GM12878 (cell line): ENCODE results near the gene ADSL. TPM values are rescaled to one million over a fixed set of nuclear protein-coding genes. Genes with fewer than 3 reads are reported as not detected.

Source experiments
- ATAC-seq: fragments of 200-7000 bp; cut with Tn5 transposase; 3 replicates; pipeline ENCODE4 v1.9.1; 2020; ENCODE audit warnings: mild to moderate bottlenecking, moderate library complexity
- BruUV-seq: library from RNA; stranded (reverse); fragments of 400-500 nt; replicated peaks from 2 replicates; lab custom pipeline; 2021; lab: Mats Ljungman, UMichigan
- CTCF ChIA-PET: fragments of 300-600 bp; sonication (Branson Sonifier 250); formaldehyde crosslinking; extraction: SDS; loops from one replicate; lab custom pipeline; 2021; ENCODE audit warnings: inconsistent platforms; lab: Yijun Ruan, JAX
- POLR2A ChIA-PET: fragments of 350-600 bp; formaldehyde crosslinking; extraction: SDS; loops from one replicate; lab custom pipeline; 2021; ENCODE audit warnings: inconsistent platforms; lab: Charles Lee
- RAD21 ChIA-PET: fragments of 300-600 bp; sonication (Branson Sonifier 250); formaldehyde crosslinking; loops from one replicate; lab custom pipeline; 2023; ENCODE audit warnings: antibody characterized with exemption; ENCODE audit not compliant: unreplicated experiment; lab: Charles Lee
- SMC1A ChIA-PET: fragments of 300-600 bp; sonication (Branson Sonifier 250); formaldehyde crosslinking; loops from one replicate; lab custom pipeline; 2023; ENCODE audit not compliant: unreplicated experiment, uncharacterized antibody; lab: Charles Lee
- DNase-seq: peaks from one replicate; pipeline ENCODE4 v3.0.0-alpha.2; 2011; ENCODE audit warnings: low read depth, low spot score
- FAIRE-seq: peaks from 3 replicates; lab custom pipeline; 2011; peaks lifted over from hg19 to GRCh38; lab: Jason Lieb, UNC
- H2AFZ ChIP-seq: 2 replicates; pipeline ENCODE4 v1.6.0; 2011; ENCODE audit warnings: low read depth, low read length, control low read depth; ENCODE audit not compliant: control insufficient read depth
- H3K27ac ChIP-seq: 2 replicates; pipeline ENCODE4 v1.5.1; 2011; ENCODE audit warnings: control low read depth; ENCODE audit not compliant: control insufficient read depth, insufficient read depth
- H3K27me3 ChIP-seq, 2 experiments: replicated peaks in 1 of 2; 2 replicates each; pipeline versions ENCODE4 v1.6.0 to v1.6.1; 2011; ENCODE audit warnings: low read length in 1 of 2; ENCODE audit not compliant: control insufficient read depth in 2 of 2, insufficient read depth in 2 of 2
- H3K36me3 ChIP-seq, 2 experiments: 2 replicates each; pipeline ENCODE4 v1.5.1; 2011; ENCODE audit warnings: low read length in 1 of 2; ENCODE audit not compliant: control insufficient read depth in 2 of 2, insufficient read depth in 2 of 2
- H3K4me1 ChIP-seq: 2 replicates; pipeline ENCODE4 v1.6.1; 2011; ENCODE audit warnings: mild to moderate bottlenecking, low read length, moderate library complexity, mixed read lengths; ENCODE audit not compliant: control insufficient read depth, insufficient read depth
- H3K4me2 ChIP-seq: 2 replicates; pipeline ENCODE4 v1.6.0; 2011; ENCODE audit warnings: control low read depth; ENCODE audit not compliant: control insufficient read depth, insufficient read depth
- H3K4me3 ChIP-seq: fragments of 200-600 bp; sonication (generic); 2 replicates; pipeline ENCODE4 v1.5.1; 2016
- H3K79me2 ChIP-seq: 2 replicates; pipeline ENCODE4 v1.6.0; 2011; ENCODE audit warnings: low read length; ENCODE audit not compliant: control insufficient read depth, insufficient read depth
- H3K9ac ChIP-seq: 2 replicates; pipeline ENCODE4 v1.8.0; 2011; ENCODE audit warnings: low read length, control low read depth, mixed read lengths; ENCODE audit not compliant: control insufficient read depth, insufficient read depth
- H3K9me3 ChIP-seq: replicated peaks from 3 replicates; pipeline ENCODE4 v1.5.1; 2011; ENCODE audit warnings: mild to moderate bottlenecking, low read length; ENCODE audit not compliant: control insufficient read depth, insufficient read depth
- H4K20me1 ChIP-seq: 2 replicates; pipeline ENCODE4 v1.6.0; 2011; ENCODE audit not compliant: control insufficient read depth, insufficient read depth
- CEBPB ChIP-seq, 2 experiments: fragments of 150-350 bp in 1 of 2; IDR thresholded peaks; 2 replicates each; pipeline ENCODE4 v1.6.1; 2012 to 2014; ENCODE audit warnings: low read depth in 2 of 2, low read length in 2 of 2, borderline replicate concordance in 1 of 2, inconsistent platforms in 1 of 2
- CHD4 ChIP-seq: fragments of 200-600 bp; sonication (generic); IDR thresholded peaks from 2 replicates; pipeline ENCODE4 v1.6.1; 2016; ENCODE audit warnings: mild to moderate bottlenecking
- CTCF ChIP-seq, 3 experiments: IDR thresholded peaks in 2 of 3; conservative IDR thresholded peaks in 1 of 3; 2 replicates each; pipeline ENCODE4 v1.5.1; 2011; ENCODE audit warnings: low read depth in 3 of 3, low read length in 3 of 3, mild to moderate bottlenecking in 3 of 3, control low read depth in 2 of 3, moderate library complexity in 2 of 3, inconsistent platforms in 1 of 3, mixed read lengths in 1 of 3; ENCODE audit not compliant: control insufficient read depth in 2 of 3, insufficient read depth in 1 of 3; ENCODE audit errors: extremely low read depth in 1 of 3
- EGR1 ChIP-seq, 2 experiments: IDR thresholded peaks; 1 replicate in 1 of 2; 2 replicates in 1 of 2; pipeline ENCODE4 v1.6.1; 2011 to 2012; ENCODE audit warnings: low read depth in 2 of 2, low read length in 2 of 2, borderline replicate concordance in 1 of 2, mild to moderate bottlenecking in 1 of 2, moderate library complexity in 1 of 2
- ESRRA ChIP-seq: IDR thresholded peaks from 2 replicates; pipeline ENCODE4 v1.6.1; 2012; ENCODE audit warnings: mild to moderate bottlenecking, low read length, improper control_type of control experiment
- ETV6 ChIP-seq, 2 experiments: fragments of 450-650 bp in 1 of 2; IDR thresholded peaks in 1 of 2; conservative IDR thresholded peaks in 1 of 2; 2 replicates each; pipeline ENCODE4 v1.6.1; 2014; ENCODE audit warnings: antibody characterized with exemption in 1 of 2, borderline replicate concordance in 1 of 2, low read depth in 1 of 2, mild to moderate bottlenecking in 1 of 2, moderate library complexity in 1 of 2
- PAX5 ChIP-seq: IDR thresholded peaks from 2 replicates; pipeline ENCODE4 v1.6.1; 2011; ENCODE audit warnings: low read depth, low read length, borderline replicate concordance
- PML ChIP-seq: IDR thresholded peaks from 2 replicates; pipeline ENCODE4 v1.6.1; 2012; ENCODE audit warnings: low read length, inconsistent platforms
- POLR2A ChIP-seq: IDR thresholded peaks from 2 replicates; pipeline ENCODE4 v1.6.1; 2011; ENCODE audit warnings: low read depth, mild to moderate bottlenecking, low read length
- POLR2AphosphoS2 ChIP-seq: IDR thresholded peaks from 2 replicates; pipeline ENCODE4 v1.6.1; 2011; ENCODE audit warnings: low read depth, mild to moderate bottlenecking, low read length, improper control_type of control experiment, moderate library complexity
- SREBF1 ChIP-seq: IDR thresholded peaks from 2 replicates; pipeline ENCODE4 v1.6.1; 2012; ENCODE audit warnings: mild to moderate bottlenecking, low read length
- STAT1 ChIP-seq: fragments of 450-650 bp; conservative IDR thresholded peaks from 2 replicates; pipeline ENCODE4 v1.6.1; 2014; ENCODE audit warnings: antibody characterized with exemption, mild to moderate bottlenecking
- WRNIP1 ChIP-seq: IDR thresholded peaks from 2 replicates; pipeline ENCODE4 v1.6.1; 2011; ENCODE audit warnings: low read depth, low read length, improper control_type of control experiment, borderline replicate concordance
- ZNF622 ChIP-seq: fragments of 450-650 bp; IDR thresholded peaks from 2 replicates; pipeline ENCODE4 v1.6.1; 2017; ENCODE audit warnings: mild to moderate bottlenecking, inconsistent platforms
- ZSCAN29 ChIP-seq: fragments of 450-650 bp; IDR thresholded peaks from 2 replicates; pipeline ENCODE4 v1.6.1; 2017; ENCODE audit warnings: mild to moderate bottlenecking, moderate library complexity
- WGBS: methylation state at CpG from one replicate; pipeline ENCODE4 v1.1.6; 2016; ENCODE audit warnings: low lambda C conversion rate; ENCODE audit not compliant: insufficient replicate concordance, insufficient coverage; ENCODE audit errors: missing lambda C conversion rate; 5-methylcytosine and 5-hydroxymethylcytosine counted together
- in situ Hi-C: fragments of 300-500 bp; cut with MboI; formaldehyde crosslinking; loops from 9 replicates; pipeline ENCODE4 v1.14.3; 2018; ENCODE audit warnings: mixed read lengths
- intact Hi-C: fragments of 100-400 bp; cut with micrococcal nuclease; formaldehyde crosslinking; loops from one replicate; pipeline ENCODE4 v1.14.2; 2022; ENCODE audit not compliant: unreplicated experiment
- polyA plus RNA-seq, 11 experiments: library from polyadenylated mRNA; depleted of rRNA in 4 of 11; unstranded in 6 of 11; stranded (reverse) in 5 of 11; fragments of >200 nt; fragmentation: Nextera tagmentation in 4 of 11; fragmentation: Illumina TruSeq in 1 of 11; extraction: Ambion mirVana in 4 of 11; extraction: Trizol in 1 of 11; gene quantifications; 1 replicate in 1 of 11; 2 replicates in 10 of 11; pipeline versions ENCODE4 v1.2.1 to v1.2.3, GENCODE V29; 2011 to 2016; ENCODE audit warnings: inconsistent platforms in 2 of 11, missing spikeins in 2 of 11, low read depth in 1 of 11
- total RNA-seq, 4 experiments: library from RNA; depleted of rRNA in 3 of 4; stranded (reverse); fragments of >200 nt in 3 of 4; fragmentation: Illumina TruSeq in 1 of 4; extraction: Trizol in 1 of 4; gene quantifications; 2 replicates each; pipeline versions ENCODE4 v1.2.1 to v1.2.3, GENCODE V29; 2013 to 2021

Gene ADSL
- total and polyA plus RNA-seq, 10 of the 15 experiments (the other 5 are each of a cell fraction or from before 2014, with no cell fraction given): 126 to 313 (median 143) TPM

GRCh38 chr22:40420341-40421081 lies 74.2 kb downstream of the ADSL start:
- in situ Hi-C loops: no loop called here
- Histone ChIP-seq H3K9ac (no peak overlapping the region), H3K36me3 (peaks cover 40 to 74% of the 10 kb centered on the region in 2 experiments; a peak in 3 of 4 replicates), H3K4me2 (no peak overlapping the region)
- DNase-seq: no peak
- WGBS: 87% methylated on average over 18 of the region's 18 CpGs
- TF ChIP-seq ZSCAN29: no peak
- TF ChIP-seq POLR2A: 0 out of 2 replicates have a peak, but pooled peaks have one; percentile 14
- TF ChIP-seq, all 136 proteins: peak for 1
- no peaks in the 10 kb centered on the region for H3K79me2 ChIP-seq
- no peak overlapping the region for H3K4me3 ChIP-seq
- intact Hi-C loops: no loop called here
- no peak overlapping the region for H3K27ac ChIP-seq
- no peak for ATAC-seq
- FAIRE-seq: no peak
- H3K27me3 ChIP-seq: no peaks in the 10 kb centered on the region
- H3K9me3 ChIP-seq: no peaks in the 10 kb centered on the region
- no peaks in the 10 kb centered on the region for H4K20me1 ChIP-seq
- ChIA-PET CTCF (no interaction called here), SMC1A (interaction anchor here (1.4 kb wide), 1 partner anchor 16 kb away, joined by 4 read pairs; no protein-coding TSS in a partner anchor), RAD21 (no interaction called here), POLR2A (no interaction called here)
- H2AFZ ChIP-seq: no peak overlapping the region
- peaks cover 12% of the 10 kb centered on the region for H3K4me1 ChIP-seq
- BruUV-seq: no TSS peak

- H3K4me1 ChIP-seq: peaks cover 7% of the 10 kb centered on the region
- no peaks in the 10 kb centered on the region for H3K9me3 ChIP-seq
- H3K9ac ChIP-seq: no peak overlapping the region
- H3K36me3 ChIP-seq: peaks cover 43 to 77% of the 10 kb centered on the region in 2 experiments; a peak in 3 of 4 replicates
- H3K27me3 ChIP-seq: no peaks in the 10 kb centered on the region
- POLR2A ChIA-PET: no interaction called here
- no peak for TF ChIP-seq POLR2AphosphoS2
- no peak for TF ChIP-seq EGR1 (IDR thresholded peaks at IDR 0.05; ENCODE audit: borderline replicate concordance in 1 of 2, low read depth in 2 of 2, low read length in 2 of 2)
- no peak for TF ChIP-seq PML
- no peak for TF ChIP-seq ETV6 (conservative IDR thresholded peaks at IDR 0.05 in 1 of 2, IDR thresholded peaks at IDR 0.05 in 1 of 2; ENCODE audit: borderline replicate concordance in 1 of 2, low read depth in 1 of 2)
- no peak for TF ChIP-seq STAT1
- TF ChIP-seq ZNF622: no peak
- no peak for TF ChIP-seq ESRRA
- TF ChIP-seq CTCF (IDR thresholded peaks at IDR 0.05 in 2 of 3, conservative IDR thresholded peaks at IDR 0.05 in 1 of 3; ENCODE audit: control insufficient read depth in 2 of 3, extremely low read depth in 1 of 3, insufficient read depth in 1 of 3, low read depth in 3 of 3, low read length in 3 of 3): no peak
- no peak for TF ChIP-seq WRNIP1
- no peak for TF ChIP-seq CEBPB (IDR thresholded peaks at IDR 0.05; ENCODE audit: borderline replicate concordance in 1 of 2, low read depth in 2 of 2, low read length in 2 of 2)
- no peak for TF ChIP-seq CHD4
- TF ChIP-seq PAX5: no peak
- no peak for TF ChIP-seq SREBF1
- TF ChIP-seq, all 136 proteins: peak for 0
- BruUV-seq: no TSS peak
- RAD21 ChIA-PET: no interaction called here
- 85% methylated on average over 4 of the region's 4 CpGs for WGBS
- ATAC-seq (no peak), DNase-seq (no peak), FAIRE-seq (no peak)
- H4K20me1 ChIP-seq: no peaks in the 10 kb centered on the region
- no peak overlapping the region for H3K4me2 ChIP-seq
- CTCF ChIA-PET: interaction anchor here (0.8 kb wide), 1 partner anchor 349 kb away, joined by 3 read pairs; no protein-coding TSS in a partner anchor
- no peak overlapping the region for H3K4me3 ChIP-seq
- no peak overlapping the region for H3K27ac ChIP-seq
- intact Hi-C loops (no loop called here), in situ Hi-C loops (no loop called here)
- no peaks in the 10 kb centered on the region for H3K79me2 ChIP-seq
- no peak overlapping the region for H2AFZ ChIP-seq
- SMC1A ChIA-PET: interaction anchor here (1.4 kb wide), 1 partner anchor 15 kb away, joined by 4 read pairs; no protein-coding TSS in a partner anchor
Observed at GRCh38 chr22:40421082-40421350, 74.7 kb downstream of the ADSL start.
